Breast epithelium (tissue), 4 donors: ENCODE data around the gene POLD1. TPM values are rescaled to one million over a fixed set of nuclear protein-coding genes. Genes with fewer than 3 reads are reported as not detected.

Experiments used
- DNase-seq, 2 donors: peaks; one replicate each; pipeline ENCODE4 v3.0.0-alpha.2; 2019; ENCODE audit warnings: low spot score in 2 of 2
- H3K27ac ChIP-seq, 2 donors: fragments of 200-600 bp; sonication (generic) in 1 of 2; one replicate each; pipeline ENCODE4 v1.5.1; 2016 to 2019; ENCODE audit warnings: mild to moderate bottlenecking in 1 of 2
- H3K27me3 ChIP-seq, 2 donors: fragments of 200-600 bp; sonication (generic) in 1 of 2; one replicate each; pipeline versions ENCODE4 v1.5.1 to v1.6.0; 2017 to 2019; ENCODE audit warnings: control low read depth in 1 of 2, mild to moderate bottlenecking in 1 of 2
- H3K36me3 ChIP-seq: fragments of 200-600 bp; one replicate; pipeline ENCODE4 v1.5.1; 2019
- H3K4me1 ChIP-seq, 2 donors: fragments of 200-600 bp; sonication (generic); one replicate each; pipeline ENCODE4 v1.5.1; 2016 to 2019; ENCODE audit warnings: control low read depth in 1 of 2
- H3K4me3 ChIP-seq, 3 donors: fragments of 200-600 bp; sonication (generic); 1 replicate in 2 of 3; 2 replicates in 1 of 3; pipeline ENCODE4 v1.5.1; 2016 to 2019; ENCODE audit warnings: mild to moderate bottlenecking in 3 of 3, moderate library complexity in 2 of 3
- H3K9me3 ChIP-seq, 2 donors: fragments of 200-600 bp; sonication (generic) in 1 of 2; one replicate each; pipeline ENCODE4 v1.5.1; 2016 to 2019; ENCODE audit warnings: control low read depth in 1 of 2
- POLR2A ChIP-seq: fragments of 450-650 bp; IDR thresholded peaks from one replicate; pipeline ENCODE4 v1.6.1; 2016; ENCODE audit warnings: antibody characterized with exemption, mild to moderate bottlenecking, moderate library complexity
- POLR2AphosphoS5 ChIP-seq, 3 donors: sonication (generic); formaldehyde crosslinking; IDR thresholded peaks; one replicate each; pipeline ENCODE4 v1.6.1; 2017; ENCODE audit warnings: antibody characterized with exemption in 3 of 3
- intact Hi-C: fragments of 100-400 bp; cut with DNase I; formaldehyde crosslinking; loops from one replicate; pipeline ENCODE4 v1.15.1; 2023; ENCODE audit warnings: low total_unique reads
- total RNA-seq, 3 donors: library from RNA; depleted of rRNA; stranded (reverse); fragments of >200 nt; gene quantifications; one replicate each; pipeline ENCODE4 v1.1.0, GENCODE V29; 2016
- TF ChIP-seq, protein P1 (sequence below), 3 donors: fragments of 450-650 bp; IDR thresholded peaks; one replicate each; pipeline ENCODE4 v1.5.1; 2016 to 2017; ENCODE audit warnings: antibody characterized with exemption in 3 of 3, mild to moderate bottlenecking in 3 of 3, moderate library complexity in 3 of 3

The POLD1 gene
- total RNA-seq, 3 donors from 2014 or later, result 13.8 to 17.3 (median 16.0) TPM

DNA sequence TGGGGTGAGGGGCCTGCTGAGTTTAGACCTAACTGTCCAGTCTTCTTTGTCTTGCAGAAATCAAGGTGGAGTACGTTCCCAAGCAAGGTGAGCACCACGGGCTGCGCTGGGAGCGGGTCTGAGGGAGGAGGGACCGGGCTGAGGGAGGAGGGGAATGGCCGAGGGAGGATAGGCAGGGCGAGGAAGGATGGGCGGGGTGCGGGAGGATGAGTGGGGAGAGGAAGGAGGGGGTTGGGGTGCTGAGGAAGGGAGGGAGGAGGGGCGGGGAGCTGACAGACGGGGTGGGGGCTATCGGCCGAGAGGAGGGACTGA is 67.0 kb downstream of the POLD1 start:
- H3K27ac ChIP-seq, result no peak overlapping the region
- H3K9me3 ChIP-seq, result no peaks in the 10 kb centered on the region
- TF ChIP-seq POLR2AphosphoS5 (IDR thresholded peaks at IDR 0.05) (no peak), POLR2A (no peak)
- TF ChIP-seq, protein P1, sequence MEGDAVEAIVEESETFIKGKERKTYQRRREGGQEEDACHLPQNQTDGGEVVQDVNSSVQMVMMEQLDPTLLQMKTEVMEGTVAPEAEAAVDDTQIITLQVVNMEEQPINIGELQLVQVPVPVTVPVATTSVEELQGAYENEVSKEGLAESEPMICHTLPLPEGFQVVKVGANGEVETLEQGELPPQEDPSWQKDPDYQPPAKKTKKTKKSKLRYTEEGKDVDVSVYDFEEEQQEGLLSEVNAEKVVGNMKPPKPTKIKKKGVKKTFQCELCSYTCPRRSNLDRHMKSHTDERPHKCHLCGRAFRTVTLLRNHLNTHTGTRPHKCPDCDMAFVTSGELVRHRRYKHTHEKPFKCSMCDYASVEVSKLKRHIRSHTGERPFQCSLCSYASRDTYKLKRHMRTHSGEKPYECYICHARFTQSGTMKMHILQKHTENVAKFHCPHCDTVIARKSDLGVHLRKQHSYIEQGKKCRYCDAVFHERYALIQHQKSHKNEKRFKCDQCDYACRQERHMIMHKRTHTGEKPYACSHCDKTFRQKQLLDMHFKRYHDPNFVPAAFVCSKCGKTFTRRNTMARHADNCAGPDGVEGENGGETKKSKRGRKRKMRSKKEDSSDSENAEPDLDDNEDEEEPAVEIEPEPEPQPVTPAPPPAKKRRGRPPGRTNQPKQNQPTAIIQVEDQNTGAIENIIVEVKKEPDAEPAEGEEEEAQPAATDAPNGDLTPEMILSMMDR (IDR thresholded peaks at IDR 0.05), result no peak
- no peaks in the 10 kb centered on the region for H3K36me3 ChIP-seq
- intact Hi-C loops, result loop anchor here (10.0 kb wide), 1 partner anchor 96 kb away; no protein-coding TSS in a partner anchor
- DNase-seq, result no peak
- H3K4me1 ChIP-seq, result no peaks in the 10 kb centered on the region
- H3K27me3 ChIP-seq, result peaks cover 0 to 17% of the 10 kb centered on the region in 2 donors
- H3K4me3 ChIP-seq, result no peak overlapping the region

DNA sequence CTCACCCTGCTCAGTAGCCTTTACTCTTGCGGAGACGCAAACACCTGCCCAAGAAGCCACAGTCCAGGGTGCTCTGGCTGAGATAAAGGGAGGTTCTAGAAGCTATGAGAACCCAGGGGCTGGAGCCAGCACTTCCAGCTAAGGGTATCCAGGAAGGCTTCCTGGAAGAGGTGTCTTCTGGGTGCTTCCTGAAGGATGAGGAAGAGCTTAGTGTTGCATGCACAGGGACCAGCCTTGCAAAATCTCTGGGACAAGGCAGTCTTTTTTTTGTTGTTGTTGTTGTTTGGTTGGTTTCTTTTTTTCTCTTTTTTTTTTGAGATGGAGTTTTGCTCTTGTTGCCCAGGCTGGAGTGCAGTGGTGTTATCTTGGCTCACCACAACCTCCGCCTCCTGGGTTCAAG is 69.1 kb downstream of the POLD1 start:
- intact Hi-C loops, result loop anchor here (10.0 kb wide), 1 partner anchor 98 kb away; no protein-coding TSS in a partner anchor
- Histone ChIP-seq H3K27ac (no peak overlapping the region), H3K9me3 (no peaks in the 10 kb centered on the region), H3K36me3 (no peaks in the 10 kb centered on the region), H3K4me1 (no peaks in the 10 kb centered on the region), H3K4me3 (no peak overlapping the region), H3K27me3 (peaks cover 3 to 32% of the 10 kb centered on the region in 2 donors)
- DNase-seq, result no peak
- no peak for TF ChIP-seq POLR2AphosphoS5 (IDR thresholded peaks at IDR 0.05)

DNA sequence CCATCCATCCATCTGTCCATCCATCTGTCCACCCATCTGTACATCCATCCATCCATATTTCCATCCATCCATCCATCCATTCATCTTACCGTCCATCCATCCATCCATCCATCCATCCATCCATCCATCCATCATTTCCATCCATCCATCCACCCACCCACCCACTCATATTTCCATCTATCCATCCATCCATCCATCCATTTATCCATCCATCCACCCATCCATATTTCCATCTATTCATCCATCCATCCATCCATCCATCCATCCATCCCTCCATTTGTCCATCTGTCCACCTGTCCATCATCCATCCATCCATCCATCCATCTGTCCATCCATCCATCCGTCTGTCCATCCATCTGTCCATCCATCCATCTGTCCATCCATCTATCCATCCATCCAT is 71.8 kb downstream of the POLD1 start:
- H3K27me3 ChIP-seq, result peaks cover 3 to 45% of the 10 kb centered on the region in 2 donors
- no peaks in the 10 kb centered on the region for H3K4me1 ChIP-seq
- intact Hi-C loops, result loop anchor here (10.0 kb wide), 1 partner anchor 101 kb away; no protein-coding TSS in a partner anchor
- no peak for TF ChIP-seq POLR2AphosphoS5 (IDR thresholded peaks at IDR 0.05)
- TF ChIP-seq, protein P1 (IDR thresholded peaks at IDR 0.05), result no peak
- TF ChIP-seq POLR2A, result no peak
- no peaks in the 10 kb centered on the region for H3K9me3 ChIP-seq
- no peak overlapping the region for H3K27ac ChIP-seq
- H3K4me3 ChIP-seq, result no peak overlapping the region
- H3K36me3 ChIP-seq, result no peaks in the 10 kb centered on the region
- no peak for DNase-seq

DNA sequence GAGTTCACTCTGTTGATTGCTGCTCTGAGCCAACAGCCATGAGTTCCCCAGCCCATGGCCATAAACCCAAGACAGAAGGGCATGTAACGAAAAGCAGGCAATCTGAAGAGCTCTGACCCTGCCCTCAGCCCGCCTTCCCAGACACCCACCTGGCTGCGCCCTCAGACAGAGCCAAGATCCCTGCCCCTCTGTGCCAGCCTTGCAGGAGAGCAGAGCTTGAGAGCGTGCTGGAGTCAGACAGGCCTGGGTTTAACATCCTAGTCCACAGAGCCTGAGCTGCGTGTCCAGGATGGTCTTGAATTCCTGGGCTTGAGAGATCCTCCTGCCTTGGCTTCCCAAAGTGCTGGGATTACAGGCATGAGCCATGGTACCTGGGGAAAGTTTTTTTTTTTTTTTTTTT is 73.2 kb downstream of the POLD1 start:
- no peak for DNase-seq
- H3K4me3 ChIP-seq, result no peak overlapping the region
- H3K36me3 ChIP-seq, result no peaks in the 10 kb centered on the region
- no peaks in the 10 kb centered on the region for H3K4me1 ChIP-seq
- no peaks in the 10 kb centered on the region for H3K9me3 ChIP-seq
- intact Hi-C loops, result loop anchor here (10.0 kb wide), 1 partner anchor 102 kb away; no protein-coding TSS in a partner anchor
- TF ChIP-seq POLR2A, result no peak
- TF ChIP-seq POLR2AphosphoS5 (IDR thresholded peaks at IDR 0.05), result no peak
- TF ChIP-seq, protein P1 (IDR thresholded peaks at IDR 0.05), result no peak
- H3K27me3 ChIP-seq, result peaks cover 3 to 41% of the 10 kb centered on the region in 2 donors
- no peak overlapping the region for H3K27ac ChIP-seq

DNA sequence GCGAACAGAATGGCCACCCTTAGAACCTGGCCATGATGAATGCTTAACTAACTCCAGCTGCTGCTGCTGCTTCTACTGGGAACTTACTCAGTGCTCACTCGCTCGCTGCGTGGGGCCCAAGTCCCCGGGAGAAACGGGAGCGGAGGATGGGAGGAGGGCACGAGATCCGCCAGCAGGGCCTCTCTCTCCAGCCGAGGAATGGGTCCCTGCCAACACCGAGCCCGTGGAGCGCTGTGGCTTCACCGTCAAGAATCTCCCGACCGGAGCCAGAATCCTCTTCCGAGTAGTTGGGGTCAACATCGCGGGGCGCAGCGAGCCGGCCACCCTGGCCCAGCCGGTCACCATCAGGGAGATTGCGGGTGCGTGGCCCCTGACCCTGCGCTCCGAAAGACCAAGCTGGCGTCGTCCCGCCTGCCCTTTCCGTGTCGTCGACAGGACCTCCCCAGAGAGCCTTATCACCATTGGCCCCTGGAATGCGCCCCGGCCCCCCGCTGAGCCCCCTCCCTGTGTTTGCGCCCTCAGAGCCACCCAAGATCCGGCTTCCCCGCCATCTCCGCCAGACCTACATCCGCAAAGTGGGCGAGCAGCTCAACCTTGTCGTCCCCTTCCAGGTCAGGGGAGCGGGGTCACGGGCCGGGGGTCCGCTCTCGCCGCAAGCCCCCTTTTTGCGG is 74.4 kb downstream of the POLD1 start:
- TF ChIP-seq, protein P1 (IDR thresholded peaks at IDR 0.05), result no peak
- TF ChIP-seq POLR2A, result no peak
- no peak for TF ChIP-seq POLR2AphosphoS5 (IDR thresholded peaks at IDR 0.05)
- H3K27ac ChIP-seq, result no peak overlapping the region
- no peak for DNase-seq
- peaks cover 3 to 38% of the 10 kb centered on the region in 2 donors for H3K27me3 ChIP-seq
- H3K9me3 ChIP-seq, result no peaks in the 10 kb centered on the region
- H3K36me3 ChIP-seq, result no peaks in the 10 kb centered on the region
- intact Hi-C loops, result loop anchor here (10.0 kb wide), 1 partner anchor 104 kb away; no protein-coding TSS in a partner anchor
- H3K4me3 ChIP-seq, result no peak overlapping the region
- H3K4me1 ChIP-seq, result no peaks in the 10 kb centered on the region
